ENCODE results near the gene LMOD2. TPM values are rescaled to one million over a fixed set of nuclear protein-coding genes. Genes with fewer than 3 reads are reported as not detected.
"Not testable (repeated sequence)": the region's sequence is repeated elsewhere in the genome, so short reads cannot be mapped to it uniquely, and the experiment has no call there.

The LMOD2 gene
- total RNA-seq, 1 donor from 2014 or later, result 888 TPM

GRCh38 chr7:123625254-123625653 is 30.4 kb upstream of the LMOD2 start:
- H3K4me1 ChIP-seq, result peaks cover 19% of the 10 kb centered on the region
- no peaks in the 10 kb centered on the region for H3K27me3 ChIP-seq (ENCODE audit: low read depth)
- intact Hi-C loops (cut with micrococcal nuclease), result no loop called here
- TF ChIP-seq, protein P1, sequence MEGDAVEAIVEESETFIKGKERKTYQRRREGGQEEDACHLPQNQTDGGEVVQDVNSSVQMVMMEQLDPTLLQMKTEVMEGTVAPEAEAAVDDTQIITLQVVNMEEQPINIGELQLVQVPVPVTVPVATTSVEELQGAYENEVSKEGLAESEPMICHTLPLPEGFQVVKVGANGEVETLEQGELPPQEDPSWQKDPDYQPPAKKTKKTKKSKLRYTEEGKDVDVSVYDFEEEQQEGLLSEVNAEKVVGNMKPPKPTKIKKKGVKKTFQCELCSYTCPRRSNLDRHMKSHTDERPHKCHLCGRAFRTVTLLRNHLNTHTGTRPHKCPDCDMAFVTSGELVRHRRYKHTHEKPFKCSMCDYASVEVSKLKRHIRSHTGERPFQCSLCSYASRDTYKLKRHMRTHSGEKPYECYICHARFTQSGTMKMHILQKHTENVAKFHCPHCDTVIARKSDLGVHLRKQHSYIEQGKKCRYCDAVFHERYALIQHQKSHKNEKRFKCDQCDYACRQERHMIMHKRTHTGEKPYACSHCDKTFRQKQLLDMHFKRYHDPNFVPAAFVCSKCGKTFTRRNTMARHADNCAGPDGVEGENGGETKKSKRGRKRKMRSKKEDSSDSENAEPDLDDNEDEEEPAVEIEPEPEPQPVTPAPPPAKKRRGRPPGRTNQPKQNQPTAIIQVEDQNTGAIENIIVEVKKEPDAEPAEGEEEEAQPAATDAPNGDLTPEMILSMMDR (IDR thresholded peaks at IDR 0.05; ENCODE audit: borderline replicate concordance), result no peak
- H3K36me3 ChIP-seq, result peaks cover 9% of the 10 kb centered on the region
- DNase-seq, result no peak
- no peak overlapping the region for H3K27ac ChIP-seq (replicated peaks)
- H3K4me3 ChIP-seq, result no peak overlapping the region
- no peaks in the 10 kb centered on the region for H3K9me3 ChIP-seq (replicated peaks)

- Histone ChIP-seq H3K27ac (replicated peaks) (peak overlapping the region; percentile 31), H3K9me3 (replicated peaks) (no peaks in the 10 kb centered on the region), H3K27me3 (ENCODE audit: low read depth) (no peaks in the 10 kb centered on the region), H3K36me3 (peaks cover 9% of the 10 kb centered on the region), H3K4me1 (peaks cover 5% of the 10 kb centered on the region), H3K4me3 (no peak overlapping the region)
- intact Hi-C loops (cut with micrococcal nuclease), result no loop called here
- DNase-seq, result no peak
- TF ChIP-seq, protein P1 (IDR thresholded peaks at IDR 0.05; ENCODE audit: borderline replicate concordance), result no peak
Measured at GRCh38 chr7:123627851-123628250, 27.8 kb upstream of the LMOD2 start.

- intact Hi-C loops (cut with micrococcal nuclease), result no loop called here
- no peaks in the 10 kb centered on the region for H3K27me3 ChIP-seq (ENCODE audit: low read depth)
- H3K27ac ChIP-seq (replicated peaks), result no peak overlapping the region
- H3K9me3 ChIP-seq (replicated peaks), result no peaks in the 10 kb centered on the region
- TF ChIP-seq, protein P1 (IDR thresholded peaks at IDR 0.05; ENCODE audit: borderline replicate concordance), result no peak
- H3K36me3 ChIP-seq, result peaks cover 9% of the 10 kb centered on the region
- peaks cover 7% of the 10 kb centered on the region for H3K4me1 ChIP-seq
- H3K4me3 ChIP-seq, result no peak overlapping the region
- DNase-seq, result no peak
Measured at GRCh38 chr7:123628829-123629228, 26.8 kb upstream of the LMOD2 start.

DNA sequence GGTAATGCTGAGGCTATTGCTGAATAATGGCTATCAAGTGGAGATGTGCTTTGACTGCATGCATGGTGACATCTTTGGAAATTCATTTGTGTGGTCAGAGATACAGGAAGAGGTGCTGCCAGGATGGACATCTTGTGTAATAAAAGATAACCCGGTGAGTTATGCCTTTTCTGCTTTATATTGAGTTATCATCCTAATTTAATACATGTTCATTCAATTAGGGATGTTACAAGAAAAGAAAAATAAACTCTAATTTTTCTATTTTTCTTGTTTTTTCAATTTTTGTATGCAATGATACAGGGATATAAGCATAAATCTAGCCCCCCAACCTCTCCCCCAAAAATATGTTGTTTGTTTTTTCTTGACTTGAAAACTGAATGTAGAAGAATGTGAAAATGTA is 26.4 kb upstream of the LMOD2 start:
- Histone ChIP-seq H3K4me1 (peaks cover 11% of the 10 kb centered on the region), H3K9me3 (replicated peaks) (no peaks in the 10 kb centered on the region), H3K4me3 (no peak overlapping the region), H3K27me3 (ENCODE audit: low read depth) (no peaks in the 10 kb centered on the region), H3K36me3 (peaks cover 9% of the 10 kb centered on the region), H3K27ac (replicated peaks) (no peak overlapping the region)
- TF ChIP-seq, protein P1 (IDR thresholded peaks at IDR 0.05; ENCODE audit: borderline replicate concordance), result no peak
- intact Hi-C loops (cut with micrococcal nuclease), result no loop called here
- no peak for DNase-seq

DNA sequence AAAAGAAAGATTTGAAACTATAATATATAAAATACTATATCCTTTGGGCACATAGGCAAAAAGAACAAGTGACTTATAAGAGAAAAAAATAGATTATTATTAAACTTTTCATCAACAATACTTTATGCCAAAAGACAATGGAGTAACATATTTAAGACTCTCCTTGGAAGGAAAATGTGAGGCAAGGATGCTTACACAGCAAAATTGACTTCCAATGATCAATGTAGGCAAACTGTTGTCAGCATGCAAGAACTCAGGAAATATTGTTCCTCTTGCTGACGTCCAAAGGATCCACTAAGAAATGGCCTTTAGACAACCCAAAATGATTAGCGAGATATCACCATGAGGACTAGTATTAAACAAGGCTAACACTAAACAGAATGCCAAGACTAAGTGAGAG is 22.9 kb upstream of the LMOD2 start:
- intact Hi-C loops (cut with micrococcal nuclease), result no loop called here
- DNase-seq, result no peak
- Histone ChIP-seq H3K27ac (replicated peaks) (peak overlapping the region; percentile 56), H3K4me3 (no peak overlapping the region), H3K9me3 (replicated peaks) (no peaks in the 10 kb centered on the region), H3K4me1 (peaks cover 44% of the 10 kb centered on the region), H3K27me3 (ENCODE audit: low read depth) (no peaks in the 10 kb centered on the region), H3K36me3 (no peaks in the 10 kb centered on the region)
- TF ChIP-seq, protein P1 (IDR thresholded peaks at IDR 0.05; ENCODE audit: borderline replicate concordance), result no peak

- Histone ChIP-seq H3K36me3 (no peaks in the 10 kb centered on the region), H3K9me3 (replicated peaks) (no peaks in the 10 kb centered on the region), H3K4me3 (no peak overlapping the region), H3K4me1 (peaks cover 48% of the 10 kb centered on the region), H3K27ac (replicated peaks) (peak overlapping the region; percentile 56), H3K27me3 (ENCODE audit: low read depth) (no peaks in the 10 kb centered on the region)
- intact Hi-C loops (cut with micrococcal nuclease), result no loop called here
- no peak for DNase-seq
- TF ChIP-seq, protein P1 (IDR thresholded peaks at IDR 0.05; ENCODE audit: borderline replicate concordance), result no peak
Measured at GRCh38 chr7:123633553-123633952, 22.1 kb upstream of the LMOD2 start.

GRCh38 chr7:123634011-123634573 is 21.6 kb upstream of the LMOD2 start:
- H3K4me3 ChIP-seq; intact Hi-C loops (cut with micrococcal nuclease); H3K36me3 ChIP-seq; H3K9me3 ChIP-seq (replicated peaks); H3K27me3 ChIP-seq (ENCODE audit: low read depth): not testable (repeated sequence)
- DNase-seq, result peak; percentile 35
- Histone ChIP-seq H3K4me1 (peaks cover 48% of the 10 kb centered on the region), H3K27ac (replicated peaks) (peak overlapping the region; percentile 58)
